Naive thymus-derived CD4-positive, alpha-beta T cell (primary cell): ENCODE measurements around the gene DYRK1B. TPM values are rescaled to one million over a fixed set of nuclear protein-coding genes. Genes with fewer than 3 reads are reported as not detected.
"Not testable (repeated sequence)": the region's sequence is repeated elsewhere in the genome, so short reads cannot be mapped to it uniquely, and the experiment has no call there.

Experiments
- ATAC-seq: fragments of 150-1000 bp; cut with Tn5 transposase; 2 replicates; pipeline ENCODE4 v1.10.0; 2021; ENCODE audit warnings: mild to moderate bottlenecking, moderate library complexity
- CTCF ChIA-PET: fragments of 350-600 bp; sonication (Branson Sonifier 250); formaldehyde crosslinking; loops from one replicate; lab custom pipeline; 2021; ENCODE audit warnings: antibody characterized with exemption; lab: Charles Lee
- POLR2A ChIA-PET: fragments of 350-600 bp; sonication (Branson Sonifier 250); formaldehyde crosslinking; loops from one replicate; lab custom pipeline; 2021; ENCODE audit warnings: antibody characterized with exemption, inconsistent platforms; lab: Charles Lee
- DNase-seq, 9 donors: peaks; one replicate each; pipeline versions ENCODE4 v3.0.0 to v3.0.0-alpha.2; 2020 to 2022; ENCODE audit warnings: mixed read lengths in 1 of 9
- H3K27ac ChIP-seq: one replicate; pipeline ENCODE4 v1.7.0; 2013; ENCODE audit warnings: mild to moderate bottlenecking, low read depth, low read length, moderate library complexity
- H3K27me3 ChIP-seq, 2 donors: one replicate each; pipeline ENCODE4 v1.7.0; 2013; ENCODE audit warnings: low read length in 2 of 2, mild to moderate bottlenecking in 2 of 2, moderate library complexity in 2 of 2; ENCODE audit not compliant: control insufficient read depth in 2 of 2, insufficient read depth in 2 of 2
- H3K36me3 ChIP-seq, 3 experiments: 1 replicate in 2 of 3; 2 replicates in 1 of 3; pipeline ENCODE4 v1.7.0; 2013; ENCODE audit warnings: low read length in 3 of 3, mild to moderate bottlenecking in 3 of 3, moderate library complexity in 1 of 3; ENCODE audit not compliant: insufficient read depth in 3 of 3, control insufficient read depth in 2 of 3
- H3K4me1 ChIP-seq, 2 donors: one replicate each; pipeline ENCODE4 v1.7.0; 2013; ENCODE audit warnings: low read length in 2 of 2, mild to moderate bottlenecking in 2 of 2, moderate library complexity in 1 of 2; ENCODE audit not compliant: control insufficient read depth in 2 of 2, insufficient read depth in 2 of 2
- H3K4me3 ChIP-seq: 2 replicates; pipeline ENCODE4 v1.7.0; 2013; ENCODE audit warnings: mild to moderate bottlenecking, low read length
- H3K9me3 ChIP-seq, 3 experiments: 1 replicate in 2 of 3; 2 replicates in 1 of 3; pipeline ENCODE4 v1.7.0; 2013; ENCODE audit warnings: low read length in 3 of 3; ENCODE audit not compliant: control insufficient read depth in 2 of 3
- H3K27ac Mint-ChIP-seq, 9 donors: one replicate each; pipeline ENCODE4 v1.8.0; 2020 to 2022; ENCODE audit warnings: mixed read lengths in 9 of 9, mild to moderate bottlenecking in 8 of 9, moderate library complexity in 5 of 9, inconsistent platforms in 2 of 9
- H3K27me3 Mint-ChIP-seq, 5 donors: one replicate each; pipeline ENCODE4 v1.8.0; 2021 to 2022; ENCODE audit warnings: mixed read lengths in 5 of 5, mild to moderate bottlenecking in 1 of 5
- H3K36me3 Mint-ChIP-seq, 5 donors: one replicate each; pipeline ENCODE4 v1.8.0; 2020 to 2022; ENCODE audit warnings: mixed read lengths in 5 of 5, mild to moderate bottlenecking in 3 of 5, inconsistent platforms in 1 of 5
- H3K4me1 Mint-ChIP-seq, 7 donors: one replicate each; pipeline ENCODE4 v1.8.0; 2020 to 2022; ENCODE audit warnings: mixed read lengths in 7 of 7, mild to moderate bottlenecking in 3 of 7, inconsistent platforms in 1 of 7
- H3K4me3 Mint-ChIP-seq, 10 donors: one replicate each; pipeline ENCODE4 v1.8.0; 2020 to 2022; ENCODE audit warnings: mild to moderate bottlenecking in 10 of 10, mixed read lengths in 10 of 10, moderate library complexity in 6 of 10, inconsistent platforms in 2 of 10
- H3K9me3 Mint-ChIP-seq, 11 donors: one replicate each; pipeline ENCODE4 v1.8.0; 2020 to 2022; ENCODE audit warnings: mixed read lengths in 11 of 11, mild to moderate bottlenecking in 4 of 11, inconsistent platforms in 1 of 11, moderate library complexity in 1 of 11
- intact Hi-C, 2 donors: fragments of 100-400 bp; cut with micrococcal nuclease; formaldehyde crosslinking; loops; one replicate each; pipeline ENCODE4 v1.15.1; 2023
- polyA plus RNA-seq, 2 donors: library from polyadenylated mRNA; unstranded; fragments of 300-500 nt; fragmentation: Illumina TruSeq; gene quantifications; one replicate each; pipeline ENCODE4 v1.2.3, GENCODE V29; 2021
- total RNA-seq, 6 experiments: library from RNA in 5 of 6; stranded (reverse) in 5 of 6; gene quantifications; 1 replicate in 5 of 6; 2 replicates in 1 of 6; pipeline ENCODE4 v1.2.3 and lab custom pipeline; 2021 to 2026

Gene DYRK1B
- total and polyA plus RNA-seq, 7 experiments from 2014 or later = 3.0 to 38.9 (median 20.2) TPM

GRCh38 chr19:39878398-39878797 lies 44.4 kb upstream of the DYRK1B start:
- Histone ChIP-seq H3K4me1 (no peaks in the 10 kb centered on the region), H3K9me3 (no peaks in the 10 kb centered on the region), H3K27ac (no peak overlapping the region), H3K27me3 (no peaks in the 10 kb centered on the region), H3K36me3 (peaks cover 0 to 15% (median 0%) of the 10 kb centered on the region in 3 experiments), H3K4me3 (no peak overlapping the region)
- ChIA-PET POLR2A (interaction anchor here (1.2 kb wide), 1 partner anchor 92 kb away, joined by 5 read pairs; the partner anchor contains the start of gene PSMC4), CTCF (interaction anchor here (0.7 to 1.0 kb wide), 2 partner anchors 29 to 92 kb away, joined by 3 to 4 read pairs; no protein-coding TSS in a partner anchor)
- intact Hi-C loops = no loop called here
- Mint-ChIP-seq H3K4me1 (peaks cover 0 to 7% (median 5%) of the 10 kb centered on the region in 7 donors), H3K4me3 (no peak overlapping the region), H3K9me3 (no peaks in the 10 kb centered on the region), H3K27me3 (no peaks in the 10 kb centered on the region), H3K27ac (peak overlapping the region in 2 of 9 donors; percentile 4 to 22), H3K36me3 (peaks cover 0 to 10% (median 4%) of the 10 kb centered on the region in 5 donors)
- ATAC-seq (no peak), DNase-seq (no peak)

GRCh38 chr19:39877982-39878381 lies 44.0 kb upstream of the DYRK1B start:
- H3K4me3 Mint-ChIP-seq, H3K27me3 Mint-ChIP-seq, H3K4me1 Mint-ChIP-seq, H3K9me3 Mint-ChIP-seq, POLR2A ChIA-PET, H3K27ac ChIP-seq, H3K36me3 Mint-ChIP-seq, H3K4me1 ChIP-seq, H3K4me3 ChIP-seq, DNase-seq, H3K9me3 ChIP-seq, intact Hi-C loops, H3K27ac Mint-ChIP-seq, H3K27me3 ChIP-seq: not testable (repeated sequence)
- ATAC-seq = peak; percentile 3
- CTCF ChIA-PET = interaction anchor here (0.7 to 1.0 kb wide), 2 partner anchors 29 to 92 kb away, joined by 3 to 4 read pairs; no protein-coding TSS in a partner anchor
- peaks cover 0 to 19% (median 0%) of the 10 kb centered on the region in 3 experiments for H3K36me3 ChIP-seq

- H3K36me3 ChIP-seq = peaks cover 0 to 22% (median 0%) of the 10 kb centered on the region in 3 experiments
- intact Hi-C loops, H3K9me3 ChIP-seq, DNase-seq, CTCF ChIA-PET, H3K27me3 Mint-ChIP-seq, H3K27ac ChIP-seq, H3K27me3 ChIP-seq, H3K4me3 Mint-ChIP-seq, H3K4me1 Mint-ChIP-seq, H3K36me3 Mint-ChIP-seq, H3K9me3 Mint-ChIP-seq, H3K4me1 ChIP-seq, H3K4me3 ChIP-seq: not testable (repeated sequence)
- peak overlapping the region in 2 of 9 donors; percentile 8 to 14 for H3K27ac Mint-ChIP-seq
- peak; percentile 15 for ATAC-seq
- POLR2A ChIA-PET = interaction anchor here (0.6 kb wide), 1 partner anchor 126 kb away, joined by 3 read pairs; no protein-coding TSS in a partner anchor
Observed at GRCh38 chr19:39877488-39877887, 43.5 kb upstream of the DYRK1B start.

- POLR2A ChIA-PET, H3K4me3 Mint-ChIP-seq, H3K4me1 Mint-ChIP-seq, H3K27me3 Mint-ChIP-seq, CTCF ChIA-PET, ATAC-seq, H3K4me3 ChIP-seq, intact Hi-C loops, DNase-seq, H3K27me3 ChIP-seq, H3K9me3 ChIP-seq, H3K27ac Mint-ChIP-seq, H3K36me3 Mint-ChIP-seq, H3K4me1 ChIP-seq, H3K9me3 Mint-ChIP-seq, H3K27ac ChIP-seq: not testable (repeated sequence)
- peaks cover 0 to 23% (median 0%) of the 10 kb centered on the region in 3 experiments for H3K36me3 ChIP-seq
Observed at GRCh38 chr19:39876486-39876885, 42.5 kb upstream of the DYRK1B start.

GRCh38 chr19:39875401-39875864 lies 41.5 kb upstream of the DYRK1B start:
- H3K9me3 ChIP-seq, H3K4me3 ChIP-seq, CTCF ChIA-PET, H3K27ac Mint-ChIP-seq, H3K27me3 Mint-ChIP-seq, H3K36me3 Mint-ChIP-seq, H3K4me1 Mint-ChIP-seq, H3K27ac ChIP-seq, POLR2A ChIA-PET, H3K27me3 ChIP-seq, intact Hi-C loops, H3K4me1 ChIP-seq, ATAC-seq, DNase-seq, H3K4me3 Mint-ChIP-seq, H3K9me3 Mint-ChIP-seq: not testable (repeated sequence)
- peaks cover 0 to 30% (median 0%) of the 10 kb centered on the region in 3 experiments for H3K36me3 ChIP-seq

- Histone ChIP-seq H3K27me3 (no peaks in the 10 kb centered on the region), H3K36me3 (peaks cover 0 to 38% (median 0%) of the 10 kb centered on the region in 3 experiments), H3K4me1 (no peaks in the 10 kb centered on the region), H3K27ac (no peak overlapping the region), H3K4me3 (no peak overlapping the region), H3K9me3 (no peaks in the 10 kb centered on the region)
- no peak overlapping the region for H3K27ac Mint-ChIP-seq
- no peaks in the 10 kb centered on the region for H3K9me3 Mint-ChIP-seq
- no peak overlapping the region for H3K4me3 Mint-ChIP-seq
- H3K4me1 Mint-ChIP-seq = peaks cover 0 to 7% (median 0%) of the 10 kb centered on the region in 7 donors
- ATAC-seq (no peak), DNase-seq (no peak)
- intact Hi-C loops = no loop called here
- H3K36me3 Mint-ChIP-seq = peaks cover 0 to 13% (median 4%) of the 10 kb centered on the region in 5 donors
- CTCF ChIA-PET = no interaction called here
- POLR2A ChIA-PET = no interaction called here
- no peaks in the 10 kb centered on the region for H3K27me3 Mint-ChIP-seq
Observed at GRCh38 chr19:39874404-39874803, 40.4 kb upstream of the DYRK1B start.

- no peak for ATAC-seq
- ChIA-PET CTCF (interaction anchor here (0.6 kb wide), 1 partner anchor 97 kb away, joined by 3 read pairs; no protein-coding TSS in a partner anchor), POLR2A (no interaction called here)
- H3K4me1 Mint-ChIP-seq = peaks cover 0 to 4% (median 0%) of the 10 kb centered on the region in 7 donors
- no peak overlapping the region for H3K27ac Mint-ChIP-seq
- intact Hi-C loops = no loop called here
- no peaks in the 10 kb centered on the region for H3K9me3 Mint-ChIP-seq
- Histone ChIP-seq H3K27me3 (no peaks in the 10 kb centered on the region), H3K4me1 (no peaks in the 10 kb centered on the region), H3K27ac (no peak overlapping the region), H3K9me3 (no peaks in the 10 kb centered on the region), H3K36me3 (peaks cover 0 to 38% (median 0%) of the 10 kb centered on the region in 3 experiments), H3K4me3 (no peak overlapping the region)
- no peak for DNase-seq
- H3K4me3 Mint-ChIP-seq = no peak overlapping the region
- H3K27me3 Mint-ChIP-seq = no peaks in the 10 kb centered on the region
- peaks cover 0 to 15% (median 7%) of the 10 kb centered on the region in 5 donors for H3K36me3 Mint-ChIP-seq
Observed at GRCh38 chr19:39873385-39873784, 39.4 kb upstream of the DYRK1B start.
